OCI-LY7 (cell line): ENCODE measurements around the gene OCLN.
"Not testable (repeated sequence)": the region's sequence is repeated elsewhere in the genome, so short reads cannot be mapped to it uniquely, and the experiment has no call there.

ENCODE experiments used
- EZH2phosphoT487 ChIP-seq: fragments of 200-600 bp; sonication (generic); IDR thresholded peaks from 2 replicates; pipeline ENCODE4 v1.6.1; 2018; ENCODE audit warnings: low read depth, borderline replicate concordance, mild to moderate bottlenecking, mixed run types, antibody characterized with exemption, low read length, moderate library complexity, mixed read lengths
- TF ChIP-seq, protein P1 (sequence below): fragments of 200-600 bp; sonication (generic); conservative IDR thresholded peaks from 2 replicates; pipeline ENCODE4 v1.5.1; 2014; ENCODE audit warnings: mild to moderate bottlenecking, antibody characterized with exemption, low read length, moderate library complexity, mixed read lengths

DNA sequence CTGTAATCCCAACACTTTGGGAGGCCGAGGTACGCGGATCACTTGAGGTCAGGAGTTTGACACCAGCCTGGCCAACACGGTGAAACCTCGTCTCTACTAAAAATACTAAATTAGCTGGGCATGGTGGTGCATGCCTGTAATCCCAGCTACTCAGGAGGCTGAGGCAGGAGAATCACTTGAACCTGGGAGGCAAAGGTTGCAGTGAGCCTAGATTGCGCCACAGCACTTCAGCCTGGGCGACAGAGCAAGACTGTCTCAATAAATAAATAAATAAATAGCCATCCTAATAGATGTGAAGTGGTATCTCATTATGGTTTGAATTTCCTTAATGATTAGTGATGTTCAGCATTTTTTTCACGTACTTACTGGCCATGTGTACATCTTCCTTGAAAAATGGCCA lies 42.1 kb upstream of the OCLN start:
- TF ChIP-seq, protein P1, sequence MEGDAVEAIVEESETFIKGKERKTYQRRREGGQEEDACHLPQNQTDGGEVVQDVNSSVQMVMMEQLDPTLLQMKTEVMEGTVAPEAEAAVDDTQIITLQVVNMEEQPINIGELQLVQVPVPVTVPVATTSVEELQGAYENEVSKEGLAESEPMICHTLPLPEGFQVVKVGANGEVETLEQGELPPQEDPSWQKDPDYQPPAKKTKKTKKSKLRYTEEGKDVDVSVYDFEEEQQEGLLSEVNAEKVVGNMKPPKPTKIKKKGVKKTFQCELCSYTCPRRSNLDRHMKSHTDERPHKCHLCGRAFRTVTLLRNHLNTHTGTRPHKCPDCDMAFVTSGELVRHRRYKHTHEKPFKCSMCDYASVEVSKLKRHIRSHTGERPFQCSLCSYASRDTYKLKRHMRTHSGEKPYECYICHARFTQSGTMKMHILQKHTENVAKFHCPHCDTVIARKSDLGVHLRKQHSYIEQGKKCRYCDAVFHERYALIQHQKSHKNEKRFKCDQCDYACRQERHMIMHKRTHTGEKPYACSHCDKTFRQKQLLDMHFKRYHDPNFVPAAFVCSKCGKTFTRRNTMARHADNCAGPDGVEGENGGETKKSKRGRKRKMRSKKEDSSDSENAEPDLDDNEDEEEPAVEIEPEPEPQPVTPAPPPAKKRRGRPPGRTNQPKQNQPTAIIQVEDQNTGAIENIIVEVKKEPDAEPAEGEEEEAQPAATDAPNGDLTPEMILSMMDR: not testable (repeated sequence)
- not testable (repeated sequence) for TF ChIP-seq EZH2phosphoT487
